GM03348 (cell line): Measurements from ENCODE around the gene MIEF2.
"Not testable (repeated sequence)": the region's sequence is repeated elsewhere in the genome, so short reads cannot be mapped to it uniquely, and the experiment has no call there.

Source experiments
- DNase-seq: peaks from one replicate; pipeline ENCODE4 v3.0.0; 2012; ENCODE audit warnings: low spot score

MIEF2 gene

DNA sequence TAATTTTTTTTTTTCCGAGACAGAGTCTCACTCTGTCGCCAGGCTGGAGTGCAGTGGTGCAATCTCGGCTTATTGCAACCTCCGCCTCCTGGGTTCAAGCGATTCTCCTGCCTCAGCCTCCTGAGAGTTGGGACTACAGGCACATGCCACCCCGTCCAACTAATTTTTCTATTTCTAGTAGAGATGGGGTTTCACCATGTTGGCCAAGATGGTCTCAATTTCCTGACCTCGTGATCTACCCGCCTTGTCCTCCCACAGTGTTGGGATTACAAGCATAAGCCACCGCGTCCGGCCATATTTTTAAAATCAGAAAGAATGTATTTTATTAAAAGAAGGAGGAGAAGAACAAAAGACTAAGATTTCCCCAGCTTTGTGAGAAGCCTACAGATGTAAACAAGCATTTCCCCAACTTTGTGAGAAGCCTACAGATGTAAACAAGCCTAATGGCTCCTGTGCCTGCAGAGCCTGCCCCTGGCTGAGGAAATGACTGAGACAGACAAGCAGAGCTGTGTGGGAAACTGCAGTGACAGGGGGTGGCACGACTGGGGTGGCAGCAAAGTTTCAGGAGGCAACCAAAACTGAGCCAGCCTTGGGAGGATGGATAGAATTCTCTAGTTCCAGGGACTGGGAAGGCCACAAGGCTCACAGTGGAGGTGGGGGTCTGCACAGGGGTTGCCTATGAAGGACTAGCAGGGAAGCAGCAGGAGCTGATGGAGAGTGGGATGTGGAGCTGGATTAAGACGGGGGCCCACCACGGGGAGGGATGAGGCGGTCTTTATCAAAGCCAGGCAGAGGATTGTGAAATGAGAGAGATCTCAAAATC, 31.5 kb downstream of the MIEF2 start:
- DNase-seq = no peak

DNA sequence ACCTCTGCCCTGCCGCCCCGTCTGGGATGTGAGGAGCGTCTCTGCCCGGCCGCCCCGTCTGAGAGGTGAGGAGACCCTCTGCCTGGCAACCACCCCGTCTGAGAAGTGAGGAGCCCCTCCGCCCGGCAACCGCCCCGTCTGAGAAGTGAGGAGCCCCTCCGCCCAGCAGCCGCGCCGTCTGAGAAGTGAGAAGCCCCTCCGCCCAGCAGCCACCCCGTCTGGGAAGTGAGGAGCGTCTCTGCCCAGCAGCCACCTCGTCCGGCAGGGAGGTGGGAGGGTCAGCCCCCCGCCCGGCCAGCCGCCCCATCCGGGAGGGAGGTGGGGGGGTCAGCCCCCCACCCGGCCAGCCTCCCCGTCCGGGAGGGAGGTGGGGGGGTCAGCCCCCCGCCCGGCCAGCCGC, 37.6 kb downstream of the MIEF2 start:
- not testable (repeated sequence) for DNase-seq

DNA sequence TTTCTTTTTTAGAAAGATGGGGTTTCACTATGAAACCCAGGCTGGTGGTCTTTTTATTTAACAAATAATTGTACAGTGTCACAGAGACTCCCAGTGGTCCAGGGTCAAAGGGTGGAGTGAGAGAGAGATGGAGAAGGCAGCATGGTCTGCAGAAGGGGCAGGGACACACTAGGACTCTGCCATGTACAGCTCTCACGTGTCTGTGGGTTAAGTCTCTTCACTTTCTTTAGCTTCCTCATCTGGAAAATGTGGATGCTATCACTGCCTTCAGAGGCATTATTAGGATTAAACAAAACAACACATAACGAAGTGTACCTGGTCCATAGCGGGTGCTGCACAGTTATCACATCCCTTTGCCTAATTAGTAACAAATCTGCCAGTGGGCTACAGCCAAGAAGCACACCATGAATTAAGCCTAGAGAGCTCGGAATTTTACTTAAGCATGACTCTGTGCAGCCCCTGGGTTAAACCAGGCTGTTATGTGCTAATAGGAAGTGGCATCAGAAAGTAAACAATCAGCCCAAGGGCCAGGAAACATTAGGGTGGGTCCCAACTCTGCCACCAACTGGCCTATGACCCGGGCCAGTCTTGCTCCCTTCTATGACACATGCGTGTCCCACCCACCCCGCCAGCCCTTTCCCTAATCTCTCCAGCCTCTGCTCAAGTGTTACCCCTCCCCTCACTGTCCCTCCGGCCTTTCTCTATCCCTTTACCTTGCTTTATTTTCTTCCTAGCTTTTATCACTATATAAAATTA, 40.4 kb downstream of the MIEF2 start:
- no peak for DNase-seq

DNA sequence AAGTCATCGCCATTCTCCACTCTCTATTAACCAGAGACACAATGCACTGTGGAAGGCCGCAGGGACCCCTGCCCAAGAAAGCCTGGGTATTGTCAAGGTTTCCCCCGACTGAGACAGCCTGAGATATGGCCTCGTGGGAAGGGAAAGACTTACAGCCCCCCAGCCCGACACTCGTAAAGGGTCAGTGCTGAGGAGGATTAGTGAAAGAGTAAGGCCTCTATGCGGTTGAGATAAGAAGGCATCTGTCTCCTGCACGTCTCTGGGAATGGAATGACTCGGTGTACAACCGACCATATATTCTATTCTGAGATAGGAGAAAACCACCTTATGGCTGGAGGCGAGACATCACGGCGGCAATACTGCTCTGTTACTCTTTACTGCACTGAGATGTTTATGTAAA, 42.7 kb downstream of the MIEF2 start:
- DNase-seq = not testable (repeated sequence)

DNA sequence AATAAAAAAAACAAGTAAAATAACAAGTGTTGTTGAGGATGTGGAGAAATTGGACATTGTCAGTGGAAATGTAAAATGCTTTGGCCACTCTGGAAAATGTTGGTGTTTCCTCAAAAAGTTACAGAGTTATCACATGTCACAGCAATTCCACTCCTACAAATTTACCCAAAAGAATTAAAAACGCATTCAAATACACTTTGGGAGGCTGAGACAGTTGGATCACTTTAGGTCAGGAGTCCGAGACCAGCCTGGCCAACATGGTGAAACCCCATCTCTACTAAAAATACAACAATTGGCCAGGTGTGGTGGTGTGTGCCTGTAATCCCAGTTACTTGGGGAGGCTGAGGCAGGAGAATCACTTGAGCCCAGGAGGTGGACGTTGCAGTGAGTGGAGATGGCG, 48.7 kb downstream of the MIEF2 start:
- no peak for DNase-seq

DNA sequence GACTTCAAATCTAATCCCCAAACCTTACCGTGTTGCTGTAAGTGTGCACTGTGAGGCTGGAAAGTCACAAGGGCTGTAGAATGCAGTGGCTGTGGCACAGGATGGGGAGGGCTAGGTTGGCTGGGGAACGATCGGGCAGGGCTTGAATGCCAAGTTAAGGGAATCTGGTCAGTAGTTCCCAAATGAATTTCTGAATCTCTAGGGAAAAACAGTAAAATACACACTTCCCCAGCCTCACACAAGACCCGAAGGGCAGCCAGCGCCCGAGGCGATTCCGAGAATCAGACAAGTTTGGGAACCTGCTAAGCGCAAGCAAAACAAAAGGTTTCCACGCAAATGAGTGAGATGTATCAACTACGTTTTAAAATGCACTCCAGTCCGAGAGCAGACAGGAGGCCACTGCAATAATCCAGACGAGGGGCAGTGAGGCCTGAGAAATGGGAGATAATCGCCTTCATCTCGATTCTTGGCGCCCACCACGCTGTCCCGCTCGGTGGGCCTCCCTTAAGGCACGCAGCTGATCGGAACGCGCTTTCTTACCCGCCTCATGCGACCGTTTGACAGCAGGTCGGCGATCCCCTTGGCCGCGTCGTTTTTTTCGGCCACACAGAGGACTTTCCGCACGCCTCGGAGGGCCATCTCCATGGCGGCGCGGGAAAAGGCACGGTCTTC, 53.7 kb downstream of the MIEF2 start:
- DNase-seq = no peak

DNA sequence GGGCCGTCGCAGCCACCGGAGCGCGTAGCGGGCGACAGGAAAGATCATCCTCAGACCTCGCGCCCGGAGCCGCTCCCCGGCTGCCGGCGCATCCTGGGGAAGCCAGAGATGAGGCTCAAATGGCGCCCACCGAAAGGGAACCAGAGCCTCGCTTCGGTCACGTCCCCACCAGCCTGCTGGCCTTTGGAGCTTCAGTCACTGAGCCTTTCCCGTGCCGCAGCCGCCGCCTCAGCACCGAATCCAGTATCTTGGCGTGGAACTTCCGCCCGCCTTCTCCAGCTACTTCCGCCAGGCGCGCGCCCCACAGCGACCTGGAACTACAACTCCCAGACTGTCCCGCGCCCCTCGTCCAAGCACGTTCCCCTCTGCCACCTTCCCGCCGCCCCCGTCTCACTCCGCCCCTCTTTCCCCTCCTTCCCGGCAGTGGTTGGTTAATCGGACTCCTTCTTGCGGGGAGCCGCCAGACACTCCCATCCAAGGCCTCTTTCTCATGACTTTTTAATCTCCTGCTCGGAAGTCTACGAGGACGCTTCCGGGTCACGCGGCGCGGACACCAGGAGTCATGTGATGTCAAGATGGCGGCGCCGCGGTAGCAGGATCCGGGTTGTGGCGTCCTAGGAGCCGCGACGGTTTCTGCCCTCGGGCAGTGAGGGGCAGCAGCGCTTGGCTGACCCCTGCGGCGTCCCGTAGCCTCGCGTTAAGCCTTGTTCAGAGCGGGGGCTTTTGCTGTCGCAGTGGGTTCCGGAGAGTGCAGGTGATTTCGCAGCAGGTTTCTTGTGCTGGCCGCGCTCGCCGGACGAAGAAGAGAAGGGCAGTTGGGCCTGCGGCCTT, 54.5 kb downstream of the MIEF2 start, which contains the start of the genes SMCR8 and TOP3A:
SMCR8 (plus strand) TSS at position 563 of the 831 bp plus-strand sequence. CDS start 497 bp downstream, outside the sequence.
TOP3A (minus strand) TSS at position 264 of the 831 bp plus-strand sequence; CDS start at position 48, 216 bp downstream.
- DNase-seq = peak; percentile 97

DNA sequence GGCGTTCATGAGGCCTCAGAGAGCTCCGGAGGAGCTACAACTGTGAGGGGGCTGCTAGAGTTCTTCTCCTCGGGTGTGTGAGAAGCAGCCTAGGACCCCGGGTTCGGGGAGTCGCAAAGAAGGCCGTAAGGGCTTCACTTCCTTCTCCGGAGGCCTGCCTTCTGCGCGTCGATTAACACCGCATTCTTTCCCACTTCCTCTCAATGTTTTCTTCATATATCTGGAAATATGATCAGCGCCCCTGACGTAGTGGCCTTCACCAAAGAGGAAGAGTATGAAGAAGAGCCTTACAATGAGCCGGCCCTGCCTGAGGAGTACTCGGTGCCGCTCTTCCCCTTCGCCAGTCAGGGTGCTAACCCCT, 55.1 kb downstream of the MIEF2 start:
- DNase-seq = no peak

DNA sequence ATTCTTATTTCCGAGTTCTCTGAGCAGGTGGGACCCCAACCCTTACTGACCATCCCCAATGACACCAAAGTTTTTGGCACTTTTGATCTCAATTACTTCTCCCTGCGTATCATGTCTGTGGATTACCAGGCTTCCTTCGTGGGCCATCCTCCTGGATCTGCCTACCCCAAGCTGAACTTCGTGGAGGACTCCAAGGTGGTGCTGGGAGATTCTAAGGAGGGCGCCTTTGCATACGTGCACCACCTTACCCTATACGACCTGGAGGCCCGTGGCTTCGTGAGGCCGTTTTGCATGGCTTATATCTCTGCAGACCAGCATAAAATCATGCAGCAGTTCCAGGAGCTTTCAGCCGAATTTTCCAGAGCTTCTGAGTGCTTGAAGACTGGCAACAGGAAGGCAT, 55.5 kb downstream of the MIEF2 start:
- DNase-seq = no peak
